ENCODE data around the gene PPIA.
A peak's percentile ranks its signal among the peaks of the same experiment; 100 is the strongest.
"Not testable (repeated sequence)": the region's sequence is repeated elsewhere in the genome, so short reads cannot be mapped to it uniquely, and the experiment has no call there.

PPIA gene

GRCh38 chr7:44791278-44792219 lies 4.9 kb upstream of the PPIA start:
- peak; percentile 43 for DNase-seq

- no peak for DNase-seq
Observed at GRCh38 chr7:44793919-44794318, 2.6 kb upstream of the PPIA start.

- no peak for DNase-seq
Observed at GRCh38 chr7:44794331-44794730, 2.1 kb upstream of the PPIA start.

- DNase-seq = no peak
Observed at GRCh38 chr7:44796034-44796503, 412 bp upstream of the PPIA start.

- peak; percentile 67 for DNase-seq
Observed at GRCh38 chr7:44797329-44798258, 1.1 kb downstream of the PPIA start.

- DNase-seq = no peak
Observed at GRCh38 chr7:44798649-44799305, 2.3 kb downstream of the PPIA start.

- no peak for DNase-seq
Observed at GRCh38 chr7:44799939-44800338, 3.5 kb downstream of the PPIA start.

GRCh38 chr7:44801890-44802289 lies 5.4 kb downstream of the PPIA start:
- DNase-seq = no peak

GRCh38 chr7:44802418-44803025 lies 6.0 kb downstream of the PPIA start:
- no peak for DNase-seq

GRCh38 chr7:44803828-44804519 lies 7.5 kb downstream of the PPIA start:
- DNase-seq = not testable (repeated sequence)

GRCh38 chr7:44805950-44806349 lies 9.5 kb downstream of the PPIA start:
- DNase-seq = no peak

GRCh38 chr7:44808914-44809393 lies 12.5 kb downstream of the PPIA start:
- DNase-seq = no peak

- no peak for DNase-seq
Observed at GRCh38 chr7:44811093-44811492, 14.6 kb downstream of the PPIA start.

GRCh38 chr7:44811571-44811970 lies 15.1 kb downstream of the PPIA start:
- no peak for DNase-seq

- no peak for DNase-seq
Observed at GRCh38 chr7:44814919-44815318, 18.4 kb downstream of the PPIA start.

GRCh38 chr7:44819292-44819691 lies 22.8 kb downstream of the PPIA start:
- DNase-seq = no peak

- no peak for DNase-seq
Observed at GRCh38 chr7:44823255-44823781, 26.8 kb downstream of the PPIA start.

GRCh38 chr7:44824894-44825526 lies 28.5 kb downstream of the PPIA start:
- DNase-seq = no peak

GRCh38 chr7:44827567-44827966 lies 31.1 kb downstream of the PPIA start:
- DNase-seq = no peak

GRCh38 chr7:44838751-44839150 lies 42.3 kb downstream of the PPIA start:
- no peak for DNase-seq

GRCh38 chr7:44842675-44843074 lies 46.2 kb downstream of the PPIA start:
- DNase-seq = not testable (repeated sequence)
